Liver (tissue), 9 donors: ENCODE results near the gene CDR2. TPM values are rescaled to one million over a fixed set of nuclear protein-coding genes. Genes with fewer than 3 reads are reported as not detected.

Experiments used
- DNase-seq: peaks from one replicate; pipeline ENCODE4 v3.0.0-alpha.2; 2017; ENCODE audit warnings: low spot score
- H3K27ac ChIP-seq, 2 donors: one replicate each; pipeline ENCODE4 v1.7.0; 2013; ENCODE audit warnings: inconsistent platforms in 2 of 2, low read length in 2 of 2, control low read depth in 1 of 2, low read depth in 1 of 2, mild to moderate bottlenecking in 1 of 2
- H3K27me3 ChIP-seq, 4 donors: one replicate each; pipeline versions ENCODE4 v1.6.1 to v1.7.0; 2013; ENCODE audit warnings: low read length in 3 of 4, inconsistent platforms in 1 of 4, mild to moderate bottlenecking in 1 of 4, moderate library complexity in 1 of 4; ENCODE audit not compliant: control insufficient read depth in 4 of 4, insufficient read depth in 4 of 4
- H3K36me3 ChIP-seq, 4 donors: one replicate each; pipeline versions ENCODE4 v1.6.1 to v1.7.0; 2013; ENCODE audit warnings: low read length in 3 of 4, mild to moderate bottlenecking in 3 of 4, low read depth in 1 of 4, moderate library complexity in 1 of 4; ENCODE audit not compliant: control insufficient read depth in 4 of 4, insufficient read depth in 3 of 4
- H3K4me1 ChIP-seq, 4 donors: one replicate each; pipeline versions ENCODE4 v1.6.1 to v1.7.0; 2013; ENCODE audit warnings: low read length in 3 of 4, mild to moderate bottlenecking in 3 of 4, moderate library complexity in 1 of 4; ENCODE audit not compliant: control insufficient read depth in 4 of 4, insufficient read depth in 4 of 4
- H3K4me3 ChIP-seq, 3 donors: one replicate each; pipeline versions ENCODE4 v1.6.1 to v1.7.0; 2013; ENCODE audit warnings: low read length in 3 of 3, control low read depth in 1 of 3, low read depth in 1 of 3, mild to moderate bottlenecking in 1 of 3
- H3K9ac ChIP-seq, 2 donors: one replicate each; pipeline ENCODE4 v1.7.0; 2013; ENCODE audit warnings: low read length in 2 of 2, mild to moderate bottlenecking in 2 of 2, moderate library complexity in 2 of 2, control low read depth in 1 of 2, low read depth in 1 of 2
- H3K9me3 ChIP-seq, 4 donors: one replicate each; pipeline versions ENCODE4 v1.6.1 to v1.7.0; 2013; ENCODE audit warnings: low read length in 3 of 4; ENCODE audit not compliant: control insufficient read depth in 4 of 4
- CTCF ChIP-seq: fragments of 150-350 bp; IDR thresholded peaks from 2 replicates; pipeline ENCODE4 v1.5.1; 2017; ENCODE audit warnings: improper control_type of control experiment, low read depth, low read length; ENCODE audit not compliant: missing input control
- EGR1 ChIP-seq, 2 donors: IDR thresholded peaks; 2 replicates each; pipeline ENCODE4 v1.6.1; 2016 to 2018; ENCODE audit warnings: antibody characterized with exemption in 2 of 2, low read depth in 2 of 2
- FOXA1 ChIP-seq: IDR thresholded peaks from 2 replicates; pipeline ENCODE4 v1.6.1; 2016; ENCODE audit warnings: antibody characterized with exemption
- FOXA2 ChIP-seq: IDR thresholded peaks from 2 replicates; pipeline ENCODE4 v1.6.1; 2016; ENCODE audit warnings: antibody characterized with exemption
- GABPA ChIP-seq, 2 donors: IDR thresholded peaks in 1 of 2; conservative IDR thresholded peaks in 1 of 2; 2 replicates each; pipeline ENCODE4 v1.6.1; 2016; ENCODE audit warnings: antibody characterized with exemption in 2 of 2, mild to moderate bottlenecking in 1 of 2, moderate library complexity in 1 of 2
- HNF4A ChIP-seq, 2 donors: conservative IDR thresholded peaks; 2 replicates each; pipeline ENCODE4 v1.6.1; 2016; ENCODE audit warnings: antibody characterized with exemption in 2 of 2, mild to moderate bottlenecking in 2 of 2
- HNF4G ChIP-seq: IDR thresholded peaks from 2 replicates; pipeline ENCODE4 v1.6.1; 2016; ENCODE audit warnings: antibody characterized with exemption
- JUND ChIP-seq, 2 donors: IDR thresholded peaks; 2 replicates each; pipeline ENCODE4 v1.6.1; 2016; ENCODE audit warnings: antibody characterized with exemption in 2 of 2
- NR2F2 ChIP-seq: IDR thresholded peaks from 2 replicates; pipeline ENCODE4 v1.6.1; 2016; ENCODE audit warnings: antibody characterized with exemption
- RAD21 ChIP-seq, 2 donors: IDR thresholded peaks; 2 replicates each; pipeline ENCODE4 v1.6.1; 2016; ENCODE audit warnings: antibody characterized with exemption in 2 of 2, mild to moderate bottlenecking in 2 of 2
- RXRA ChIP-seq, 2 donors: IDR thresholded peaks; 2 replicates each; pipeline ENCODE4 v1.6.1; 2017 to 2018; ENCODE audit warnings: antibody characterized with exemption in 2 of 2, mild to moderate bottlenecking in 1 of 2
- SP1 ChIP-seq: IDR thresholded peaks from 2 replicates; pipeline ENCODE4 v1.6.1; 2018; ENCODE audit warnings: antibody characterized with exemption, mild to moderate bottlenecking
- TAF1 ChIP-seq: conservative IDR thresholded peaks from 2 replicates; pipeline ENCODE4 v1.6.1; 2016; ENCODE audit warnings: antibody characterized with exemption, mild to moderate bottlenecking
- YY1 ChIP-seq: IDR thresholded peaks from 2 replicates; pipeline ENCODE4 v1.6.1; 2016; ENCODE audit warnings: antibody characterized with exemption, mild to moderate bottlenecking
- ZBTB33 ChIP-seq: IDR thresholded peaks from 2 replicates; pipeline ENCODE4 v1.6.1; 2016; ENCODE audit warnings: antibody characterized with exemption
- WGBS: extraction: QIAGEN DNeasy Blood & Tissue Kit; methylation state at CpG from one replicate; pipeline ENCODE4 v1.1.7; 2013; 5-methylcytosine and 5-hydroxymethylcytosine counted together
- polyA plus RNA-seq, 2 donors: library from polyadenylated mRNA; stranded (reverse) in 1 of 2; unstranded in 1 of 2; fragments of 200-250 nt in 1 of 2; fragments of >200 nt in 1 of 2; fragmentation: Nextera tagmentation in 1 of 2; extraction: Ambion mirVana in 1 of 2; gene quantifications; one replicate each; pipeline versions ENCODE4 v1.2.1 to v1.2.3, GENCODE V29; 2013 to 2015
- total RNA-seq, 2 donors: library from RNA; depleted of rRNA; stranded (reverse); fragments of >200 nt; gene quantifications; one replicate each; pipeline ENCODE4 v1.2.3, GENCODE V29; 2014
- TF ChIP-seq, protein P1 (sequence below): IDR thresholded peaks from 2 replicates; pipeline ENCODE4 v1.6.1; 2016; ENCODE audit warnings: antibody characterized with exemption
- TF ChIP-seq, protein P2 (sequence below): IDR thresholded peaks from 2 replicates; pipeline ENCODE4 v1.6.1; 2016; ENCODE audit warnings: antibody characterized with exemption
- donor health status: healthy.
- donor health status: healthy.
- donor health status: healthy.
- donor health status: healthy.
- donor health status: healthy.

CDR2 gene
- total and polyA plus RNA-seq, 4 donors = 2.9 to 12.1 (median 9.7) TPM

- TF ChIP-seq GABPA (IDR thresholded peaks at IDR 0.05 in 1 of 2, conservative IDR thresholded peaks at IDR 0.05 in 1 of 2) = no peak
- TF ChIP-seq FOXA2 = no peak
- TF ChIP-seq RXRA (IDR thresholded peaks at IDR 0.05) = no peak
- no peak for TF ChIP-seq RAD21 (IDR thresholded peaks at IDR 0.05)
- TF ChIP-seq EGR1 (IDR thresholded peaks at IDR 0.05; ENCODE audit: low read depth in 2 of 2) = no peak
- no peak overlapping the region for H3K27ac ChIP-seq
- WGBS = 95% methylated on average over 4 of the region's 4 CpGs
- no peak for DNase-seq
- no peak overlapping the region for H3K9ac ChIP-seq
- H3K4me1 ChIP-seq = no peaks in the 10 kb centered on the region
- H3K27me3 ChIP-seq = no peaks in the 10 kb centered on the region
- no peaks in the 10 kb centered on the region for H3K9me3 ChIP-seq
- no peak overlapping the region for H3K4me3 ChIP-seq
- H3K36me3 ChIP-seq = peaks cover 13 to 84% (median 31%) of the 10 kb centered on the region in 4 donors
Measured at GRCh38 chr16:22311520-22311919, 62.9 kb downstream of the CDR2 start.

DNA sequence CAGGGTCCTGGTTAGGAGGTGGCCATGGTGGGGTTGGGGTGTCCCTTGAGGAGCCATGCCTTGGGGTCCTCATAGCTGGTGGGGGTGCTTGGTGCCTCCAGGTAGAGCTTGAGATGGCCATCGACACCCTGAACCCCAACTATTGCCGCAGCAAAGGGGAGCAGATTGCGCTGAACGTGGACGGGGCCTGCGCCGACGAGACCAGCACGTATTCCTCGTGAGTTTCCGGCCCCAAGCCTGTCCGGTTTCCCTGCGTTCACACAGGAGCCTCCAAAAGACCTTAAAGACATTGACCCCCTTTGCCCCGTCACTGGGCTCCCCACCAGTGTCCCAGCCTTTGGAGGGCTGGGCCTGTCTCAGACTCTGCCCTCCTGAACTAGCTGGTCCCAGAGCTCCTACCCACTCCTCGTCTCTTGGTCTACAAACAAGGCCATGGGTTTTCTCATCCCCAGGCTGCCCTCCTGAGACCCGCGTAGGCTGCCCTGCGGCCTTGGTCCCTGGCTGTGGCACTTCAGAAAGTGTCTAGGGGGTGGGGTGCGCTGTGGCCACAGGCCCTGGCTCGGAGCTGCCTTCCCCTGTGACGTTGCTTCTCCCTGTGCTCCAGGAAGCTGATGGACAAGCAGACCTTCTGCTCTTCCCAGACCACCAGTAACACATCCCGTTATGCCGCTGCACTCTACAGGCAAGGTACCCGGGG is 65.4 kb downstream of the CDR2 start:
- no peak overlapping the region for H3K4me3 ChIP-seq
- no peak for DNase-seq
- H3K4me1 ChIP-seq = no peaks in the 10 kb centered on the region
- TF ChIP-seq FOXA1 (no peak), ZBTB33 (no peak), JUND (IDR thresholded peaks at IDR 0.05) (no peak), HNF4A (conservative IDR thresholded peaks at IDR 0.05) (no peak), SP1 (no peak), NR2F2 (no peak), GABPA (IDR thresholded peaks at IDR 0.05 in 1 of 2, conservative IDR thresholded peaks at IDR 0.05 in 1 of 2) (no peak), FOXA2 (no peak)
- no peaks in the 10 kb centered on the region for H3K27me3 ChIP-seq
- 97% methylated on average over 24 of the region's 24 CpGs for WGBS
- H3K36me3 ChIP-seq = peaks cover 6 to 76% (median 19%) of the 10 kb centered on the region in 4 donors
- H3K27ac ChIP-seq = no peak overlapping the region
- H3K9ac ChIP-seq = no peak overlapping the region
- no peaks in the 10 kb centered on the region for H3K9me3 ChIP-seq

- Histone ChIP-seq H3K9ac (no peak overlapping the region), H3K9me3 (no peaks in the 10 kb centered on the region), H3K36me3 (peaks cover 6 to 72% (median 17%) of the 10 kb centered on the region in 4 donors), H3K4me3 (no peak overlapping the region), H3K27ac (no peak overlapping the region), H3K27me3 (no peaks in the 10 kb centered on the region), H3K4me1 (no peaks in the 10 kb centered on the region)
- WGBS = 97% methylated on average over 10 of the region's 10 CpGs
- no peak for DNase-seq
- TF ChIP-seq, protein P1, sequence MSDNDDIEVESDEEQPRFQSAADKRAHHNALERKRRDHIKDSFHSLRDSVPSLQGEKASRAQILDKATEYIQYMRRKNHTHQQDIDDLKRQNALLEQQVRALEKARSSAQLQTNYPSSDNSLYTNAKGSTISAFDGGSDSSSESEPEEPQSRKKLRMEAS = no peak
- TF ChIP-seq SP1 (no peak), ZBTB33 (no peak), JUND (IDR thresholded peaks at IDR 0.05) (no peak), RAD21 (IDR thresholded peaks at IDR 0.05) (no peak), CTCF (no peak), YY1 (no peak), FOXA2 (no peak), HNF4G (no peak), FOXA1 (no peak), TAF1 (no peak), EGR1 (IDR thresholded peaks at IDR 0.05; ENCODE audit: low read depth in 2 of 2) (no peak), NR2F2 (no peak), GABPA (IDR thresholded peaks at IDR 0.05 in 1 of 2, conservative IDR thresholded peaks at IDR 0.05 in 1 of 2) (no peak)
- TF ChIP-seq, protein P2, sequence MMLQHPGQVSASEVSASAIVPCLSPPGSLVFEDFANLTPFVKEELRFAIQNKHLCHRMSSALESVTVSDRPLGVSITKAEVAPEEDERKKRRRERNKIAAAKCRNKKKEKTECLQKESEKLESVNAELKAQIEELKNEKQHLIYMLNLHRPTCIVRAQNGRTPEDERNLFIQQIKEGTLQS = no peak
Measured at GRCh38 chr16:22307838-22308237, 66.6 kb downstream of the CDR2 start.
